Fibroblast of upper back skin (primary cell): ENCODE data around the gene RBFOX2.

Experiments used
- DNase-seq: peaks from one replicate; pipeline ENCODE4 v3.0.0-alpha.2; 2013

RBFOX2 gene

DNA sequence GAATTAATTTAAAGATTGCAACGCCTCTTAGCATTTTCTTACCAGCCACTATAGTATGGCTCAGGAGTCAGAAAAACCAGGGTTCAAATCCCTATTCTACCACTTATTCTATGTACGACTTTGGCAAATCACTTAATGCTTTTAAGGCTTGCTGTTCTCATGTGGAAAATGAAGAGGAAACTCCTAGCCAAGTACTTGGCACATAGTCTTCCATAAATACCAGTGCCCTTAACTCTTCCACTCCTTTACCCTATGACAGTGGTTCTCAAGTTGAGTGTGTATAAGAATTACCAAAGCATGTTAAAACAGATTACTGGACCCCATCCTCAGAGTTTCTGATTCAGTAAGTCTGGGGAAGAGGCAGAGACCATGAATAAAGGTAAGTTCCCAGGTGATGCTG is 107.6 kb downstream of the RBFOX2 start:
- DNase-seq, result no peak

DNA sequence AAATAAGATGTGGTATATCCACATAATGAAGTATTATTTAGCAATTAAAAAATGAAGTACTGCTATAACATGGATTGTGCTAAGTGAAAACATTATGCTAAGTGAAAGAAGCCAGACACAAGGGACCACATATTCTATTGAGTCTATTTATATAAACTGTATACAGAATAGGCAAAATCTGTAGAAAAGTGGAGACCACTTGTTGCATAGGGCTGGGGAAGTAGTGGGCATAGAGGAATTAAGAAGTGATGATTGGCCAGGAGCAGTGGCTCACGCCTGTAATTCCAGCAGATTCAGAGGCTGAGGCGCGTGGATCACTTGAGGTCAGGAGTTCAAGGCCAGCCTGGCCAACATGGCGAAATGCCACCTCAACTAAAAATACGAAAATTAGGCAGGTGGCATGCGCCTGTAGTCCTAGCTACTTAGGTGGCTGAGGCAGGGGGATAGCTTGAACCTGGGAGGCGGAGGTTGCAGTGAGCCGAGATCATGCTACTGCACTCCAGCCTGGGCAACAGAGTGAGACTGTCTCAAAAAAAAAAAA is 109.6 kb downstream of the RBFOX2 start:
- no peak for DNase-seq

DNA sequence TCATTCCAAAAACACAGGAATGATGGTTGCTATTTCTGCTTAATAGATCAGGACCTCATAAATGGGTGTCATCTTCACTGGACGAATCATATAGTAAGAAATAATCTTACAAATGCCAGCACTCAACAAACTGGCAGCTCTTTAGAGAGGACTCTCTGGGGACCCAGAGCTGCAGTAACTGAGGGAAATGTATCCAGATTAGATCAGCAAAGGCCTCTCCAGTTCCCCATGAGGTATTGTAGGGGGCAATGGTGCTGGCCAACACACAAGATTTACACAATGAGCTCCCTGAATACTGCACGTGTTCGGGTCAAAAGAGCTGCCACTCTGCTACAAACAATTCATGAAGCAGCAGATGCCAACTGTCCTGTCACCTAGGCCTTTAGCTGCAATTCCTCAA is 110.2 kb downstream of the RBFOX2 start:
- DNase-seq, result peak; percentile 29

DNA sequence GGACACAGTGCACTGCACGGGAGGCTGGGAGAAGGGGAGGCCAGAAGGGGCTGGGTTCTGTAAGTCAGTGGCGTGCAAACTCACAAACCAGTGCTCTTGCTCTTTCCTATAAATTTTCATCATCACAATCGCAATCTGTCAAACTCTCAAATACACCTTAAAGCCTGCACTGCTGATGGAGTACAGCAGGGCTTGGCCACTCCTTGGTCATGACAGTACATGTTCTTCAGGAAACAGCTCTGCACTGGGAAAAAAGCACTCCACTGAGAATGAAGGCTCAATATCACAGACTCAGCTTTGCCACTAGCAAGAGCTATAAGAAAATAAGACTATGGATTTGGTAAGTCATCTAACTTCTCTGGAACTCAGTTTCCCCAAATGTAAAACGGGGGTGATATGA is 111.0 kb downstream of the RBFOX2 start:
- DNase-seq, result no peak

DNA sequence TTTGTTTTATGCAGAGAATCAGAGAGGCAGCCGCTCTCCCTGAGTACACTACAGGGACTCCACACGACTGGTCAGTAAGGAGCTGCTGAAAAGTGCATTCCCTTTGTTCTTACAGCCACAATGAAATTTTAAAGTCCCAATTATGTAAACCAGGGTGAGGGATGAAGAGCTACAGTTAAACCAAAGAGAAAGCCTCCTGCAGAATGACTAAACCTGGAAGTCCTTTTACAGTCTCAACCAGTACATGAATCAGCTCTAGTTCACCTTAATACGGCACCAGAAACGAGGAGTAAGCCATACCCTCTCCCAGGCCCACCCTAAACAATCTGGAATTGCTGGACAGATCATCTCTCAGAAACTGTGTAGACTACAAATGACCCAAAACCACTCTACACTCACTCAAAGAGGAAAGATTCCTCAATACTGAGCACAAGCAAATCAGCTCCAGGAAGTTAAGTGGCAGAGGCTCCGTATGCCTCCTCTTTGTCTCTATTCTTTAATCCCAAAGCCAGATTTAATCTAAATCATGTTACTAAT is 113.1 kb downstream of the RBFOX2 start:
- peak; percentile 47 for DNase-seq

DNA sequence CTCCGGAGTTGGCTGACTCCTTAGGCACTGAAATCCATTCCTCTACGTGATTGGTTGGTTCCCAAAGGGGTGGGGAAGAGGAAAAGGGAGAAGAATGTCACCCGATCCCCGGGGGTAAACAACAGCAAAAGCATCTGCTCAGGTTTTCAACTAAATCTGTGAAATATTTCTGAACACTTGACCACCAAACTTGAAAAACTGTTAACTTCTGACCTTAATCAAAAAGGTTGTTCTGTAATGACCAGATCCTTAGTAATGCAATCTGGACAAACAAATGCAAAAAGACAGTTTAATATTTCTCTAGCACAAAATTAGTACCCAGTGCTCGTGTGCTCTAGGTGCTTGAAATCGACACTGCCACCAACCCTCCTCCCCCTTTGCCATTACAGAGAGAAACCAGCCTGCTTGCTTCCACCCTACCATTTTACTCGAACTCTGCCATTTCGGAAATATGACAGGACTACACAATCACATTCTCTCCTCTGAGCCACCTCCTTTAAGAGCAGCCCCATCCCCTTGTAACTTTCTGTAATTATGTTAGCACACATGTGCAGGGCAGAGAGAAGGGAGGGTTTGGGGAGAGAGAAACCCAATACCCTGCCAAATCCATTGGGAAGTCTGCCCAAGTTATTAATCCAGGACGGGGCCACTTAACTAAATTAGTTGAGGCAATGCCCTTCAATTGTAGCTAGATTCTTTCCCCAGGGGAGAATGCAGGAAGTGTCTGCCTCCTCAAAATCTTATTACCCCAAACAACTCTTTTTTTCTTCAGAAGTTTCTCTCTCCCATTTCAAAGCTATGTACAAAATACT is 113.8 kb downstream of the RBFOX2 start:
- DNase-seq, result peak; percentile 90

DNA sequence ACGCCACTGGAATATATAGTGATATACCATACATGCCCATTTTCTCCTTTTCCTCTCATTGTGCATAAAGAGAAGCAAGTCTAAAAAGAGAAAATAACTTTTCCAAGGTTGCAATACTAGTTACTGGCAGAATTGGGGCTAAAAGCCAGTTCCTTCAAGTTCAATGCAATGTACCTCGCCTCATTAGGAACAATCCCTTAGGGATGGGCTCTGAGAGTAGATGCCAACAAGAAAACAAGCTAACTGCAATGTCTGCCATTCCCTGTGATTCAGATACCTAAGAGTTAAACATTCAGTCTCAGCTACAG is 114.3 kb downstream of the RBFOX2 start:
- no peak for DNase-seq

DNA sequence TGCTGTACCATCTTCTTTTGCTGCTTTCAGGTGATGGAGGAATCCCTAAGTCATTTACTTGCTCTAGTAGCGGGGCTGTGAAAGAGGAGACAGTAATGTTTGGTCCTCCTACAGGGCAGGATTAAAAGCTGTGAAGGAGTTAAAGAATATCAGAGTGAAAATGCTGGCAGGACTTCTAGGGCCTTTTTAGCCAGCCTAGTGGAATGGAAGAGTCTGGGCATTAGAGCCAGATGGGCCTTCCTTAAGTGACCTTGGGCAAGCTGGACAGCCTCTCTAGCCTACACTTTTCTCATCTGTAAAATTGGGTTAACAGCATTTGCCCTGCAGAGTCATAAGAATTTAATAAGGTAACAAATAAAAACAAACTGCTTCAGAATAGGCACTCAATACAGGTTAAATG is 114.7 kb downstream of the RBFOX2 start:
- no peak for DNase-seq

DNA sequence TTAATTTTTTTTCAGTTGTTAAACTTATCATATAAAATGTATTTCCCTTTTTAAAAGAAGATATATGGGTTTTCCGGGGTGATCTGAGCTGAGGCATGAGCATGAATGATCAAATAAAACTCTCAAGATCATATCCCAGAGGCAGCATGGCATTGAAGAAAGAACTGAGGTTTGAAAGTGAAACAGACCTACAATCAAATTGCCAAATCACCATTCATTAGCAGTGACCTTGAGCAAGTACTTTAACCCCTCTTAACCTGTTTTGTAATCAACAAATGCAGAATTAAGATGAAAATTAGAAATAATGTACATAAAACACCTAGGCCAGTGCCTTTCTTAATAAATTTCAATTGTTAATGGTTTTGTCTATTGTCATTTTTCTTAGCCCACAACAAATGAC is 116.0 kb downstream of the RBFOX2 start:
- DNase-seq, result no peak

DNA sequence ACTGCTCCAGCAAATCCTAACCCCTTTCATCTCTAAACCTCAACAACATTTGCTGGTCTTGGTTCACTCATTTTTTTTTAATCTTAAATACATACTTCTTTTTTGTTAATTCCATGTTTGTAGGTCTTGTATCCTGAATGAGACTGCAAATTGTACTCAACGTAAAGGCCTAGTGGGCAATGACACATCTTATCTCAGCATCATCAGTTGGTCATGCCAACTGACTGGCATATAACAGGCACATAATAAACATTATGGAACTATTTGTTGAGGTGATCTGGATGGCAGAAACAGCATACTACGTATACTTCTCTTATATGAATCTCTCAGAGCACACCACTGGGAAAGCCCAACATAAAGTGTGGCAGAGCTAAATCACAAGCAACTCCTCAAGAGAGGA is 116.7 kb downstream of the RBFOX2 start:
- no peak for DNase-seq

DNA sequence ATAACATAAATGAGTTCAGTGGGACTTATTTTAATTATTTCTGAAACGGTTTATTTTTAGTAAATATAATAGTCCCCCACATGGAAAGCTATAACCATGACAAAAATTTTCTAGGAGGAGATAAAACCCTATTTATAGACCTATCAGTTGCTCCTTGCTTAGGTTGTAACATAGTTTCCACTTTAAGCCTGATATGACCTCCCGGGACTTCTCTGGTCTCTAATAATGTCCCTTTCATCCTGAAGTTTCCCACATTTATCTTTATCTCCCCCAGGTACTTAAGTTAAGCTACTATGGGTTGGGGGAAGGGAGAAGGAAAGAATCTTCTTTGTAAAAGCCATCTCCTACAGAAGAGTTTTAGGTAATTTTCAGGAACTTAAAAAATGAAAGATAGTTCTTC is 117.7 kb downstream of the RBFOX2 start:
- DNase-seq, result no peak

DNA sequence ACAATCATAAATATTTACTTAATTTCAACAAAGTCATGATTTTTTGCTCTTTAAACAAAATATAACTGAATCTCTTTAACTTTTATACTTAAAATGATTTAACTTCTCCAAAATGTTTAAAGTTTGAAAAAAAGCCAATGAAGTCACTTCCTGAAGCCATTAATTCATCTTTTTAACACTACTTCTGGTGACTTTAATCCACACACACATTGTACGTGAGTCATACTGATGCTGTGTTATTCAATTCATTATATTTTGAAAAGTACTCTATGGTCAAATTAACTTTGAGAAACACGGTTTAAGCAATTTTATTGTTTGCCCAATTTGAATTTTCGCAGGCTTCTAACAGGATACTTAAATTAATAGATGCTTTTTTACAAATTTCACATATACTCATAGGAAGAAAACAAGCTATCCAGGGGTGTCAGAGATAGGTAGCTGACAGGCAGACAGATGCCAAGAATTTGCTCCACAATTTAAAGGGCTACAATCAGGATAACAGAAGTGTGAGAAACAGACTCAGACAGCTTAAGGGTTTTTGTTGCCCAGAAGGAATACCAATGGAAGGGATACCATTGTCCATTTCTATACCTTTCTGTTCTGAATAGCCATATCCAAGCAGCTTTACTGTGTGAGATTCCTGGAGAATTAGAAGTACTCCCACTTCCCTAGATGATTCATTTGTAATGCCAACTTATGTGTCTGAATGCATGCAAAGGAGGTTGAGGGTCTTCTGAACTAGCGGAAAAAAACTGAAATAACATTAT is 118.4 kb downstream of the RBFOX2 start:
- no peak for DNase-seq

DNA sequence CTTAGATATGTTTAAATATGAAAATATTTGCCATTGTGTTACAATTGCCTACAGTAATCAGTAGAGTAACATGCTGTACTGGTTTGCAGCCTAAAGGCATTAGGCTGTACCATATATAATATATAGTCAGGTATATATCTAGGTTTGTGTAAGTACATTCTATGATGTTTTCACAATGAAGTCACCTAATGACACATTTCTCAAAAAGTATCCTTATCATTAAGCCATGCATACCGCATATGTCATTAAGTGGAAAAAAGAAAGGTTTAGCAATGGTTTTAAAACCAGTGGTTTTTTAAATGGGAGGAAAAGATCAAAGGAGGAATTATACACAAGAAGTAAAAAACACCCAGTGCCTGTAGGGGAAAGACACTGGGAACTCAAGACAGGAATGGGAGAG is 122.7 kb downstream of the RBFOX2 start:
- no peak for DNase-seq

DNA sequence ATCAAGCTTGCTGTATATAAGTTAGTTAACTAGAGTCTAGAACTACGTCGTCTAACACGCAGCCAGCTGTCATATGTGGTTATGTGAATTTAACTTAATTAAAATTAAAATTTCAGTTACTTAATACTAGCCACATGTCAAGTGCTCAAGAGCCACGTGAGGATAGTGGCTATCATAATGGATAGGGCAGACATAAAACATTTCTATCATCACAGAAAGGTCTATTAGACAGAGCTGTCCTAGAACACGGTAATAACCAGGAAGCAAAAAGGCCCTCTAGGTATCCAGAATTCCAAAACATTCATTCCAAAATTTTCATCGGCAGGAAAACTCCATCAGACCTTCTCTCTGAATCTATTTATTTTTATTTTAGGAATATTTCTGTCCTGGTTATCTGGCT is 123.9 kb downstream of the RBFOX2 start:
- no peak for DNase-seq

DNA sequence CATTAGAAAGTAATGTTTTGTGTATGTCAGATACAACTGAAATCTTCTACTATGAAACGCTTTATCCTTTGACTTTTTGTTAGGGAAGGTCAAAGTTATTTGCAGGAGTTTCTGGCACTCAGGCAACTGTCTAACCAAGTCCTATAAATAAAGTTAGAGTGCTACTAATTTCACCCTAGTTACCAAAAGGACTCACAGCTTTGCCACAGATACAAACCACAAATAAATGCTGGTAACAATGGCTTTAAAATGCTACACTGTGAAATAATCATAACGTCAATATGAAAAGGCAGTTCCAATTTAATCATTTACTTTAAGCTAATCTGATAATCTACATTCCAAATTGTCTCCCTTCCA is 124.3 kb downstream of the RBFOX2 start:
- no peak for DNase-seq

DNA sequence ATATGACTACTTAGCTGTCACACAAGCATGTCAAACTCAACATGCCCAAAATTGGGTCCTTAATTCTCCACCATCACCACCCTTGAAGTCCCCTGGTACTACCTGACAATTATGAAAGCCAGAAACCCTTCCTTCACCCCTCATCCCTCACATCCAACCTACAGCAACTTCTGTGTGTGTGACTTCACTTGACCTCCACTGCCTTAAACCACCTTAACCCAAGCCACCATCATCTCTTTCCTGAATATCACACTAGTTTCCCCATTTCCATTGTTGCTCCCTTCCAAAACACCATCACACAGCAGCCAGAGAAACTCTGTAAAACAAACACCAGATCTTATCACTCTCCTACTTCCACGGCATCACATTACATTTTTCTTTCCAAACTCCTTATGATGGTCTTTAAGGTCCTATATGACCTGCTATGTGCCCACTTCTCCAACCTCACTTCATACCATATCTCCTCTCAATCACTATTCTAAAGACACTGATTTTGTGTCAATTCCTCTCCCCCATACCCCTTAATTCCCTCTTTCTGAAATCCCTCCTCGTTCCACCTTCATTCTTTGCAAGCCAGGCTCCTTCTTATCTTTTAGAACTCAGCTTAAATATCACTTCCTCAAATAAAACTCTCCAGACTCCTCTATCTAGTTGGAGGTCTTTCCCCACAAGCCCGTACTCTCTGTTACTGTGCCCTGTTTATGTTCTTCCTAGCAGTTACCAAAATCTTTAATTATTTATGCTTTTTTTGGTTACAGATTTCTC is 124.9 kb downstream of the RBFOX2 start:
- no peak for DNase-seq

DNA sequence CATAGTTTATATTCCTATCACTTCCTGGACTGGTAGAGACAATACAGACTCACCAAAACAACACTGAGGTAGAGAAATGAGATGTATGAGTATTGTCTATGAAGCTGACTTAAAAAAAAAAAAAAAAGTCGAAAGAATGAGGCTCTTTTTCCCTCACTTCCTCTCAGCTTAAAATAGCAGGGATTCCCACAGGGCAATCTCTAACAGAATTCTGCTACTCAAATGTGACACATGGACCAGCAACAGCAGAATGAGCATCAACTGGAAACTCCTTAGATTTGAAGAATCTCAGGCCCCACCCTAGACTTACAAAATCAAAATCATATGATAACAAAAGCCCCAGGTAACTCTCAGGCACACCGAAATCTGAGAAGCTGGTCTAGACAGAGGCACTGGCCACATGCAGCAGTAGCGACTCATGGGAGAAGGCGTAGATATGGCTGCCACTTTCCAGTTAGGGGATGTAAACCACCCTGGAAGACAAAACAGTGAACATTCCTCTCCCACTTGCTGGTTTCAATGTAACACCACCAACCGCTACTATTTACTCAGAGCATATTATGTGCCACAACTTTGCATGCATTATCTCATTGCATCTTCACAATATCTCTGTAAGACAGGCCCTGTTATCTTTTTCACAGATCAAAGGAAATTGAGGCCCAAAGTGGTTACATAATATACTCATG is 128.0 kb downstream of the RBFOX2 start:
- DNase-seq, result peak; percentile 74

DNA sequence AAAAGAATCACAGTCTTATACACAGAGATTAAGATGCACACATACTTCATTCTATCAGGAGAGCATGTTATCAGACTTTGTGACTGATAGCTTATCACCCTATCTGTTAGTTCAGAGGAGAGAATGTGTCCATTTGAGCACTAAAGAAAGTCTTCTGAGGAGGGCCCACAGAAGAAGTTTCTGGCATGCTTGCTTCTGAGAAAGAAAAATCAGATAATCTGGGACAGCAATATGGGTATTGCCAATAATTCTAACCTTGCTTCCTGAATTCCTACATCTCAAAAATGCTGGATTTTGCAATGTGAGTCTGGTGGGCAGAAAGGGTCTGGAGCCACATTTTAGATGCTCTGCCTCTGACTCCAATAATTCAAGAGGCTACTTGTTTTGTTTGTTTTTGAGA is 128.9 kb downstream of the RBFOX2 start:
- no peak for DNase-seq

DNA sequence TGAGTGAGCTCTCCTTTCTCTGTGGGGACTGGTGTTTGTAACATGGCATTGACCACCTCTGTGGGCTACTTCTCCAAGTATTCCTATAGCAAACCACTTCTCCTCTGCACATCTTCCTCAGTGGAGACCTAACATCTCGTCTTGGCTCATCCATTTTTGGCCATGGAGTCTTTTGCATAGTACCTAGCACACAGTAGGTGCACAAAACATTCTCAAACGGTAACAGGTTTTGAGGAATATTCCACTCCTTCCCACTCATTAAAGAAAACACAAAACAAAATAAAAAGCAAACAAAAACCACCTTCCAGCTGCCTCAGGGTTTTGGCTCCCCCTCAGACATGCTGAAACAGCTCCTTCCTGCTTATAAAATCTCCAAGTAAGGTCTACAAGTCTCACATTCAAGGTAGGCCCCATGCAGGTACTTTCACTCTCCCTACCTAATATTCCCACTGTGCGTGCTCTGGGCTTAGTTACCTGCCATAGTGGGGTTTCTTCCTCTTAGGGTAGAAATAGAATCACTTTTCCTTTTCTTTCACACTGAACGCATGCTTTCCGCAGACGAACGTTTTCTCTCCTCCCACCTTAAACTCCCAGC is 132.4 kb downstream of the RBFOX2 start:
- DNase-seq, result no peak

DNA sequence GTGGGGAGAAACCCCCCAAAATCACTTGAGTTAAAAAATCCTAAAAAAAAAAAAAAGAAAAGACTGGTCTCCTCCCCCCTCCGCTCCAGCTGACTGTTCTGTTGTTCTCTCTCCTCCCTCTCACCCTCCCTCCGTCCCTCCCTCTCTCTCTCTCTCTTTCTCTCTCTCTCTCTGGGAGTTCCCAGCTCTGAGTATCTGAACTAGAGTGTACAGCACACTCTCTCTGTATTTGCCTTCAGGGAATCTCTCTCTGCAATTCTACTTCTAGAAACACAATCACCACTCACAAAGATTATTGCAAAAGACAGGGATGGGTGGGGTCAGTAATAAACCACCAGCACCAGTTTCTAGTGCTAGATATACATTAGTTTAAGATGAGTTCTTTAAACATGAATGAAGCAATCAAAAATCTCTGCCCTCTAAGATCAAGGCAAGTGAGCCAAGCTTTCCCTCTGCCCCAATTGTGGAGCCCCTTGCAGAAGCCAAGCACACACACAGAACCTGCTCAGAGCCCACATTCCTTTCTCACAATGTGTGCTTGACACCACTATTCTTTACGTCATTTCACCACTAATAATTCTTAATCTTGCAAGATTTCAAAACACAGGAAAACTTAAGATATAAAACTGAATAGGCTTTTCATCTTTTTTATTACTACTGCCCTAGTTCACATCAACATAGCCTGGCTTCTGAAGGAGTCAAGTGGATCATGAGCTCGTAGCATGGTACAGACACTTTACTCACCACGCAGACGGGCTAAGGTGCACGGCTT is 133.5 kb downstream of the RBFOX2 start:
- DNase-seq, result peak; percentile 65

DNA sequence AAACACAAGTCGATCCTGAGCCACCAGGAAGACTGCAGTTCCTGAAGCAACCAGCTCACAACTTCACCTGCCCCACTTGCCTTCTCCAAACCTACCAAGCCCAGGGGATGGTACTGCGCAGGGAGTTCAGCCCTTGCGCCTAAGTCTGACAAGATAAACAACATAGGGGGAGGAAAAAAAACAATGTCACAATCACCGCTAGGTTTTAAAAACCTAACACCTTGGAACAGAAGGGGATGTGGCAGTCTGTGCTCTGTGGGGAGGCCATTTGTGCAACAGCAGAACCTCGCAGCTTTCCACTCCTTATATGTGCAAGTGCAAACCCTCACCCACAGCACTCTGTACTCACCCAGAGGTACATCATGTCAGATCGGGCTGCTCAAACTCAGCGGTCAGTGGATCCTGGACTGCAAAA is 134.2 kb downstream of the RBFOX2 start:
- DNase-seq, result no peak

DNA sequence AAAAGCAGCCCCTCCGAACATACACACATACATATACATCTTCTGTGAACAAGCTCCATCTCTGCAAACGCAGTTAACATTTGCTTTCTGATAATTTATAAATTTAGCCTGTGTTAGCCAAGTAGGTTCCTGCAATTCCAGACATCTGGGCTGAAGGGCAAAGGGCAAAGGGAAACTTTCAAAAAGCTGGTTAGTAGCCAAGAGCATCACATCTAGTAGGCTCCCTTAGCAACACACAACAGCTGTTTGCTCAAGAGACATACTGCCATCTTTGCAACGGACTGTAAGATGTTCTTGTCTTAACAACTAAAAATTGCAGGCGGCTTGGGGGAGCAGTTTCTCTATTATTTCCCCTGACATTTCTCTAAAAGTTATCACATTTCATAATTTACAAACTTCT is 134.9 kb downstream of the RBFOX2 start:
- DNase-seq, result no peak
